GM19397 (cell line): ENCODE measurements around the gene ATP6V1G1.
A peak's percentile ranks its signal among the peaks of the same experiment; 100 is the strongest.

Experiments
- ATAC-seq: cut with Tn5 transposase; IDR thresholded peaks from one replicate; pipeline ENCODE4 v1.9.1; 2021; ENCODE audit warnings: mild to moderate bottlenecking, moderate library complexity; ENCODE audit not compliant: unreplicated experiment

The ATP6V1G1 gene, protein sequence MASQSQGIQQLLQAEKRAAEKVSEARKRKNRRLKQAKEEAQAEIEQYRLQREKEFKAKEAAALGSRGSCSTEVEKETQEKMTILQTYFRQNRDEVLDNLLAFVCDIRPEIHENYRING

GRCh38 chr9:114587345-114588202, at the start of gene ATP6V1G1:
Gene ATP6V1G1 (plus strand): TSS chr9:114587769. CDS start chr9:114587839, 70 bp downstream.
- ATAC-seq: peak; percentile 95

DNA sequence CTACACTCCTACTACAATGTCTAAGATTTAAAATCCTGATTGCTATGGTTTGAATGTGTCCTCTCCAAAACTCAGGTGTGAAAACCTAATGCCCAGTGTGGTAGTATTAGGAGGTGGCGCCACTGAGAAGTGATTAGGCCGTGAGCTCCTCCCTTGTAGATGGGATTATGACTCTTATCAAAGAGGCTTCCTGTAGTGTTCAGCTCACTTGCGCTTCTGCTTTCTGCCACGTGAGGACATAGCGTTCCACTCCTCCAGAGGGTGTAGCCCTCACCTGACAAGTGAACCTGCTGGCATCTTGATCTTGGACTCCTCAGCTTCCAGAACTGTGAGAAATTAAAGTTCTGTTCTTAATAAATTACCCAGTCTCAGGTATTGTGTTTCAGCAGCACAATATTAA, 49.3 kb upstream of the ATP6V1G1 start:
- peak; percentile 50 for ATAC-seq

DNA sequence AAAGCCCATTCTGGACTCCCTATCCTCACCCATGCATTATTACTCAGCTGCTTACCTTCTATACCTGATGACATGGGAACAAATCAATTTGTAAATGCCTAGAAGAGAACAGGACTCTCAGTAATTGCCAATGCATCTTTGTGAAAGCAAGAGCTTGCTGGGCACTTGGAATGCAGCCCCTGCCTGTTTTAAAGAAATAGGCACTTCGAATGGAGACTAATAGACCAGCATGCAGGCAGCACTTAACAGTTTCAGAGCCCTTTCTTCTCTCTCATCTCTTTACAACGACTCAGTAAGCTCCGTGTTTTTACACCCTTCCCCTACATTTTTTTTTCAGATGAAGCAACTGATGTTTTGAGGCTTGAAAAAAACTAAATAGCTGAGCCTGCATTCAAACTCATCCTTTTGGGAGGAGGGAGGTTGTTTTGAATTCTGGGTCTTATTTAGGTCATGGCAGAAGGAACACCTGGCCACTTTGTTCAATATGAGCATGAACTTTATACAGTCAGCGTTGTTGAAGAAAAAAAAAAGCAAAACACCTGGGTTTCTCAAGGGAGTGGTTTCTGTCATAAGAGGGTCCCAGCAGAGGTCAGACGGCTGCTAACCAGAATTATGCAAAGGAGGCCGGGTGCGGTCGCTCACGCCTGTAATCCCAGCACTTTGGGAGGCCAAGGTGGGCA, 47.7 kb upstream of the ATP6V1G1 start:
- ATAC-seq: no peak

- ATAC-seq: no peak
Observed at GRCh38 chr9:114545055-114545454, 42.5 kb upstream of the ATP6V1G1 start.

GRCh38 chr9:114546851-114547250, 40.7 kb upstream of the ATP6V1G1 start:
- no peak for ATAC-seq

- ATAC-seq: no peak
Observed at GRCh38 chr9:114549697-114550330, 37.8 kb upstream of the ATP6V1G1 start.

DNA sequence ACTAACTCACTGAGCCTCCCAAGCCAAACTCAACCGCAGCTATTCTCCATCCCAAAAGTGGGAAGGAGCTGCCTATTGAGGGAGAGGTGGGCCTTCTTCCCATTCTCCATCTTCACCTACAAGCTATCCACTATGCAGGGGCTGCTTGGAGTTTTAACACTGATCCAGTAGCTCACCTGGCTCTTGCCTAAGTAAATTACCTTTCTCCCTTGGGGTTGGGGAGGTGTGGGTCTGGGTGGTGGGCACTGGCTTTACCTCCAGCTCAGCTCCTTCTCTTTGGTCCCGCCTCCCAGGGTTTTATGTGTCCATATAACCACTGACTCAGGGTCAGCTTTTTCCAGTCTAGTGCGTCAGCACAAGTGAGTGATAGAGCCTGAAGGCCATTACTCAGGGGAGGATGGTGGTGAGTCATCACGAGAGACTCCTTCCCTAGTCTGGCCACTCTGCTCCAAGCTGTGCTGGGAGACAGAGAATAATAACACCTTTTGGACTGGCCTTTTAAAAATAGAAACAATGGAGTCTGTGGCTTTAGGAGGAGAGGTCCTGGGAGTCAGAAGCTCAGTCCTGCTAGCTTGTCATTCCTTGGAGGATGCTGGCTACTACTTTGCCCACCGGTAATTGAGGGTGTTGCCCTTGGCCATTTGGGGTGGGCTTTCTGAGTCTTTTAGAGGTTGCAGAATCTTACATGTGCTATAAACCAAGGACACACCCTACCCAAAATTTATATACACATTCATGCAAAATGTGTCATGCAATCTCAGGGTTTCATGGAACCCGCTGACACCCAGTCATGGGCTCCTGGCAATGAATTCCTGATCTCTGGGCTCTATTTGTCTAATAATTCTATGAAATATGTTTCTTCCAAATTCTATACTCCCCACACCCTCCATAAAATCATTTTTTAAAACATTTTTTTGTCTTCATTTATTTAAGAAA, 35.6 kb upstream of the ATP6V1G1 start:
- no peak for ATAC-seq

DNA sequence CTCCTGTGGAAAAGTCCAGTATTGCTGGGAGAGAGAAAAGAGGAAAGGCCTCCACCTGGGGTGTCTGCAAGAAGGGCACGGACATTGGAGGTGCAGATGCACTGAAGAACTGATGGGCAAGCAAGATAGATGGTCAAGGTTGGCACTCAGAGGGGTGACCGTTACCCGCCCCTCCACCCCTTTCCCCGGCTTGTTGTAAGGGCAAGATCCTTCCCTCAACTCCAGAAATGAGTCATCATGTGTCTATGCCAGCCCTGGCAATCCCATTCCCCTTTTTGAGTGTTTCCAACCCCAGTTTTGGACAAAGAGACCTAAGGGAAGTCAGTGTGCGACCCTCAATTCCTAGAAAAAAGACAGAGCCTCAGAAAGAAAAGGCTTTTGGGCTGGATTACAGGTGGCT, 34.9 kb upstream of the ATP6V1G1 start:
- ATAC-seq: no peak

GRCh38 chr9:114553202-114553601, 34.4 kb upstream of the ATP6V1G1 start:
- no peak for ATAC-seq

DNA sequence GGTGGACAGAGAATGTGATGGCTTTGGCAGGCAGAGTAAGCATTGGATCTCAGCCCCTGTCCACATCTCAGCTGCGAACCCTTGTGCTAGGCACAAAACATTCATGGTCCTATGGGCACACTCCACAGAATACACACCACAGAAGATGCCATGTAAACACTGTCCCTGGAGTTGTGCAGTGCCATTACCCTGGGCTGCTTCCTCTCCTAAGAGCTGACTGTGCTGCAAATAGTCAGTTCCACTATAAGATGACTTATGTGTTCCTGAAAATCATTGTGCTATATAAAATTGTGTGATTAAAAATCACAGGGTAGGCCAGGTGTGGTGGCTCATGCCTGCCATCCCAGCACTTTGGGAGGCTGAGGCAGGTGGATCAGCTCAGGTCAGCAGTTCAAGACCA, 31.9 kb upstream of the ATP6V1G1 start:
- no peak for ATAC-seq

DNA sequence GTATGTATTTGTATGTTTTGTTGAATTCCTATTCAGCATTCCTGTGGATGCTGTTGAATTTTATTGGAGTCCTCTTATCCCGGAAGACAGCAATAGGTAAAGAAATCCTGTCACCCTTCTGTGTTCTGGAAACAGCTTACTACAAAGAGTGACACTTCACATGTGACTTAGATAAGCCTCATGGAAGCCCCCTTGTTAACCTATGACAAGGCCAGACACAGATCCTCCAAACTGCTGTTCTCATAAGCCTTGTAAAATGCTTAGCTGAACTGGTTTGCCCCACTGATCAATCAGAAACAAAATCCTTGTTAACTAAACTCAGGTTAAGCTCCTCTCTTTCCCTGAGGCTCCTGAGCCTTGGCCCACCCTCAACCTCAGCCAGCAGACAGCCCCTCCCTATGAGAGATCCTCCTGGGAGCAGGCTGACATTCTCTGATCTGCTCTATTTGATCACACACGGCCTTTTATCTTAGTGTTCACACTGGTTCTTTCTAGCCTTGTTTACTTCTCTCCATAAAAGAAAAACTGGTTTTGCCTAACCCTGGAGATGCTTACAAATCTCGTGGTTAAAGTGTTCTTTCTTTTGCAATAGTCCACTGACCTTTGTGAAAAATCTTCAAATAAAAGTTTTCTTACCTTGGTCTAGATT, 29.4 kb upstream of the ATP6V1G1 start:
- no peak for ATAC-seq

GRCh38 chr9:114559830-114560513, 27.6 kb upstream of the ATP6V1G1 start:
- no peak for ATAC-seq

DNA sequence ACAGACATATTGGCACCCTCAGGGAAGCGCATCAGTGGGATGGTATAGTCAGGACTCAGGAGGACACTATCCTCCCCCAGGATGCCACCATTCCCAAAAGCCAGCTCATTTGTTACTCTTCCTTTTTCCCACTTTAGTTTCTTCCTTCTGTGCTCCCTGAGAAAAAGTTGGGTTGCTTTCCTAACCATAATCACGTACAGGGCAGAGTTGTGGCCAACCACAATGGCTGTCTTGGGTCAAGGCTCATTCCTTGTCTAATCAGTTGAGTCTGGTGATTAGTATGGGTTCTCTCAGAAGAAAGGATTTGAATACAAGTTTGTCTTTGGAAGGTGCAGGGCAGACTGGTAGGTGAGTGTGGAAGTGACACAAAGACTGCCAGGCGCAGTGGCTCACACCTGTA, 26.6 kb upstream of the ATP6V1G1 start:
- ATAC-seq: no peak

DNA sequence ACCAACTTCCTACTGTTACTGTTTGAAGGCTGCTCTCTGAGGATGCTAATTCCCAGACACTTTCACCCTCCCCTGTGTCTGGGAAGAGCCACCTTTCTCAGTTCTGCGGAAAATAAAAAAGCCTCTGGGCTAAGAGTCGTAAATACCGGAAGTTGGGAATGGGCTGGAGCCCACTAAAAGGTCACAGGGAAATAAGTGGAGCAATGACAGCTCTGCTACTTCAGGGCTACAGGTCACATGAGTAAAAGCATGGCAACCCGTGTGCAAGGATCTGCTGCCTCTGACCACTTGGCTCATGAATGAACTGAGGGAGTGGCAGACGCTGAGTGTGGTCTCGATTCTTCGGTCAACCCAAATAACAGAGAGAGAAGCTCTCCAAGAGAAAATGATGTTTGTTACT, 25.8 kb upstream of the ATP6V1G1 start:
- ATAC-seq: no peak

GRCh38 chr9:114565204-114565603, 22.4 kb upstream of the ATP6V1G1 start:
- no peak for ATAC-seq

- no peak for ATAC-seq
Observed at GRCh38 chr9:114570742-114571141, 16.8 kb upstream of the ATP6V1G1 start.

DNA sequence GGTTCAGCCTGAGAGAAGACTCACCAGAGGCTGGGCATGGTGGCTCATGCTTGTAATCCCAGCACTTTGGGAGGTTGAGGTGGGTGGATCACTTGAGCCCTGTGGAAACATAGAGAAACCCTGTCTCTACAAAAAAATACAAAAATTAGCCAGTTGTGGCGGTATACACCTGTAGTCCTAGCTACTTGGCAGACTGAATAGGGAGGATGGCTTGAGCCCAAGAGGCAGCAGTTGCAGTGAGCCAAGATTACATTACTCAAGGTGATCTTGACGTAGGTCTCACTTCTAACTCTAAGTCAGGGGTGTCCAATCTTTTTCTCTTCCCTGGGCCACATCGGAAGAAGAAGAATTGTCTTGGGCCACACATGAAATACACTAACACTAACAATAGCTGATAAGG, 16.2 kb upstream of the ATP6V1G1 start:
- ATAC-seq: no peak

GRCh38 chr9:114572199-114572598, 15.4 kb upstream of the ATP6V1G1 start:
- ATAC-seq: no peak

GRCh38 chr9:114574438-114574837, 13.1 kb upstream of the ATP6V1G1 start:
- ATAC-seq: no peak
